NCI-H2029 treated with DMSO at 0.1 percent for 48 hours (cell line): ENCODE data around the gene ZNF184.

Source experiments
- DNase-seq: peaks from one replicate; lab custom pipeline; 2025; lab: John Stamatoyannopoulos, UW

The ZNF184 gene

DNA sequence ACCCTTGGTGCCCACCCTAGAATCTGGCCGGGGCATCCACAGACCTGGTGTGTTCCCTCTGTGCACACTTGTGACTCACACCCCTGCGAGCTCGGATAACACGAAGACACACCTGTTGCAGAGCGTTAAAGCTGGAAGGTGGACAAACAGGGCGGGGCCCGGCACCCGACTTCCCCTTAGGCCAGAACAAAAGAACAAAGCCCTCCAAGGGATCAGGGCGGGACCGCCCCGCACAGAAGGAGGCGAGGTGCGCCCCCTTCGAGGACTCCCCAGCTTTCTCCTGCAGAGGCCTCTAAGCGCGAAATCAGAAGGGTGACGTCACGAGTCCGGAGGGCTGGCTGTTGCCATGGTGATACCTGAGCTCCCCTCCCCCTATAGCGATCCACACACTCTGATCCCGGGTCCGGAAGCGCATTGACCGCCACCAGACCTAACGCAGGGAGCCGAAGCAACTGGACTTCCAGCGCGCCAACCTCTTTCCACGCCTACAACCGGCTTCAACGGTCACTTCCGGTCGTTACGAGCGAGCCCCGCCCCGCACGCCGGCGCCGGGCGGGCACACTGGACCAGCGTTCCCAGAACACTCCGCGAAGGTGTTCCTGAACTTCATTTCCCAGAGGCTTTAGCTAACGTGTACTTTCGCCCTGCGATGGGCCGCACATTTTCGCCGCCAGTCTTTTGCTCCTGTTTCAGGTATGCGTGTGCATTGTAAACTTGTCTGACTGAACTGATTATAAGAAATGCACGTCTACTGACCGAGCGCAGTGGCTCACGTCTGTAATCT lies at the start of gene ZNF184:
Gene ZNF184 (minus strand): TSS at position 489 of the 784 bp plus-strand sequence. CDS start 811 bp downstream, outside the sequence.
- peak; percentile 93 for DNase-seq

- DNase-seq = peak; percentile 35
These were observed 46.2 kb upstream of the ZNF184 start for GRCh38 chr6:27518881-27519795.

- no peak for DNase-seq
These were observed 45.3 kb upstream of the ZNF184 start for GRCh38 chr6:27517928-27518787.

- DNase-seq = no peak
These were observed 44.3 kb upstream of the ZNF184 start for GRCh38 chr6:27517238-27517637.

GRCh38 chr6:27514906-27515495 lies 42.1 kb upstream of the ZNF184 start:
- no peak for DNase-seq

DNA sequence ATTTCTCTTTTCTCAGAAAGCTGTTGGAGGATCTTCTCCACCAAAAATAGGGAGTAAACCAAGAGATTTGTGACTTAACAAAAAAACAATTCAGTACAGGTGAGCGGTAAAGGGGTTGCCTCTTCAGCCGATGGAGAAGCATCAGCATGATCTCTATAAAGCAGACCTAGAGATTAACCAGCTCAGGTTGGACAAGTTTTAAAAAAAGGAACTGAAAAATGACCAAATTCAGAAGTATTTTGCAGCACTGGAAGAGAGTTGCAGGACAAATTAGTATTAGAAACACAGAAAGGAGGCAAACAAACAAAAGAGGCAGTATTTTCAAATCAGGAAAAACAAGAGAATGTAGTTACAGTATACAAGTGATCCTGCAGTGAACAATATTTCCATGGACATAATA lies 39.6 kb upstream of the ZNF184 start:
- no peak for DNase-seq

GRCh38 chr6:27507041-27507956 lies 34.4 kb upstream of the ZNF184 start:
- DNase-seq = no peak

- DNase-seq = no peak
These were observed 32.5 kb upstream of the ZNF184 start for GRCh38 chr6:27505209-27506027.

- DNase-seq = no peak
These were observed 30.6 kb upstream of the ZNF184 start for GRCh38 chr6:27503436-27504030.

GRCh38 chr6:27502508-27503435 lies 29.9 kb upstream of the ZNF184 start:
- DNase-seq = peak; percentile 49

- no peak for DNase-seq
These were observed 28.3 kb upstream of the ZNF184 start for GRCh38 chr6:27501187-27501586.

DNA sequence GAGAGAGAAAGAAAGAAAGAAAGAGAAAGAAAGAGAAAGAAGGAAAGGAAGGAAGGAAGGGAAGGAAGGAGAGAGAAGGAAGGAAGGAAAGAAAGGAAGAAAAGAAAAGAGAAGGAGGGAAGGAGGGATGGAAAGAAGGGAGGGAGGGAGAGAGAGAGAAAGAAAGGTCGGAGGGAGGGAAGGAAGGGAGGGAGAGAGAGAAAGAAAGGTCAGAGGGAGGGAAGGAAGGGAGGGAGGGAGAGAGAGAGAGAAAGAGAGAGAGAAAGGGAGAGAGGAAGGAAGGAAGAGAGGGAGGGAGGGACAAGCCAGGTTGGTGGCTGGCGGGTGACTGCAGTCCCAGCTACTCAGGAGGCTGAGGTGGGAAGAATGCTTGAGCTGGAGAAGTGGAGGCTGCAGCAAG lies 27.3 kb upstream of the ZNF184 start:
- DNase-seq = no peak

- DNase-seq = no peak
These were observed 22.7 kb upstream of the ZNF184 start for GRCh38 chr6:27495386-27496135.

- DNase-seq = no peak
These were observed 22.1 kb upstream of the ZNF184 start for GRCh38 chr6:27494987-27495385.

DNA sequence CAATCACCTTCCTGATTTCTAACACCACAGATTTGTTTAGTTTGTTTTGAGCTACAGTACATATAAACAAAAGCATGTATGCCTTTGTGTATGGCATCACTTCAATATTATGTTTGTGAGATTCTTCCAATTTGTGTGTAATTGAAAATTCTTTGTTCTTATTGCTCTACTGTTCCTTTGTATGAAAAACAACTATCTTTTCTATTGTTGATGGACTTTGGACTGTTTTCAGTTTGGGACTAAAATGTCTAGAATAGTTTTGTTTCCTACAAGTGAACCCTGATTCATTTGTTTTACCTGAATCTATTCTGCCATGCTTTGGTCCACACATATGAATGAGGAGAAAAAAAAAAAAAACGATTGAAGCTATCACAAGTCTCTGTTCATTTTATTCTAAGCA lies 21.2 kb upstream of the ZNF184 start:
- DNase-seq = no peak

DNA sequence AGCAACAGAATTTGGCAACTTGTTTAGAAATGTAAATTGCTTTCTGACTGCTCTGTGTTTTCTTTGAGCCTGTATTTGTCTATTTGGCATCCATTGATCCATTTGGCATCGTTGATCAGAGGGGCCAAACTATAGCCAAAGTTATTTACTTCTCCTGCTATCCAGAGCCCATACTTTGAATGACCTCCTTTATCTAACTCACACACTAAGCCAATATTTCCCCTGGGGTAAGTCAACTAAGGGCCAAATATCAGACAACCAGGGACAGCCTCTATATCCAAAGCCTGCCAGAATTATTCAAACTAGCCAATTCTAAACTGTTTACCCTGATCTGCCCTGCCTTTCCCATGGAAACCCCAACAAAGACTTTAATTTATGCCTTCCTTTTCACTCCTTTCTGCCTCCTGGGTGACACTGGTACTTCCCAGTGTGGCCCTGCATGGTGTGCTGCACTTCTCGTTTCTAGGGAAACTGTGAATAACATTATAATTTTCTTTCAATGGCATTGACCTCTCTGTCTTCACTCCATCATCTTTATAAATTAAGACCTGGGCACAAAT lies 19.8 kb upstream of the ZNF184 start:
- DNase-seq = no peak
